Inferior parietal cortex (tissue), 1 donor: ENCODE data around the gene AARSD1.
"Not testable (repeated sequence)": the region's sequence is repeated elsewhere in the genome, so short reads cannot be mapped to it uniquely, and the experiment has no call there.

Experiments used
- DNase-seq: peaks from one replicate; pipeline ENCODE4 v3.0.0-alpha.2; 2016; ENCODE audit errors: extremely low spot score

Gene AARSD1

DNA sequence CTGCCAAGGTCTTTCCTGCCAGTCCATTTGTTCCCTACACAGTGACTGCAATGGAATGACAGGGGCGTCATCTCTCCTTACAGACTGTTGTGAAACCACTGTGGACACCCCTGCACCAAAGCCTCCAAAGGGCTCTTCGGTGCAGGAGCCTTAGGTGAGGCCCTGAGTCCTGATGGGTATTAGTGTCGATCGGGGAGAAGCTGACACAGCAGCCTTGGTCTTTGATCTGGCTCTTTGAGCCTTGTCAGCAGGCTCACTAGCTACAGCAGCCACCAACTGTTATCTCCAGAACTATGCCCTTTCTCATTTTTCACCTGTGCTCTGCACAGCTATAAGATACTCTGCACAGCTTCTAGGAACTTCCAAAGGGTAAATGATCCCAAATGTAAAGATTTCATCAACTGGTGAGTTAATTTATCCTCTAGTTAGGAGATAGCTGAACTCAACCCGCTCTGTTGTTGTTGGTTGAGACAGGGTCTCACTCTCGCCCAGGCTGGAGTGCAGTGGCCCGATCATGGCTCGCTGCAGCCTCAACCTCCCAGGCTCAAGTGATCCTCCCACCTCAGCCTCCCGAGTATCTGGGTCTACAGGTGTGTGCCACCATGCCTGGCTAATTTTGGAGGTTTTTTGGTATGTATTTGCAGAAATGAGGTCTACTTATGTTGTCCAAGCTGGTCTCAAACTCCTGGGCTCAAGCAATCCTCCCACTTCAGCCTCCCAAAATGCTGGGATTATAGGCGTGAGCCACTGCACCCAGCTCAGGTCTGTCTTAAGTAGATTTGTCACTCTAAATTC is 44.0 kb downstream of the AARSD1 start:
- DNase-seq: no peak

DNA sequence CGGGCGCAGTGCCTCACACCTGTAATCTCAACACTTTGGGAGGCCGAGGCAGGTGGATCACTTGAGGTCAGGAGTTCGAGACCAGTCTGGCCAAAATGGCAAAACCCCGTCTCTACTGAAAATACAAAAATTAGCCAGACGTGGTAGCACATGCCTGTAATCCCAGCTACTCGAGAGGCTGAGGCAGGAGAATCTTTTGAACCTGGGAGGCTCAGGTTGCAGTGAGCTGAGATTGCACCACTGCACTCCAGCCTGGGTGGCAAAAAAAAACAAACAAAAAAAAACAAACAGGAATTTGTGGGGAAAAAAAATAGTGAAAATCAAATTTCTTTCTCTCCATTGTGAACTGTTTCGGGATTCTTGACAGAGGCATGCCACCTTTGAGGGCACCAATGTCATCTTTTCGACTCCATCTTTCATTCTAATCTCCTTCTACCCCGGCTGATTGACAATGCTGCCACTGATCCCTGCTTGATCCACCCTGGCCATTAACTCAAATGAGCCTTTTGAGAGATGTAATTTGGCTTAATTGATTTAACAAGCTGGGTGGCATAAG is 44.7 kb downstream of the AARSD1 start:
- DNase-seq: not testable (repeated sequence)

DNA sequence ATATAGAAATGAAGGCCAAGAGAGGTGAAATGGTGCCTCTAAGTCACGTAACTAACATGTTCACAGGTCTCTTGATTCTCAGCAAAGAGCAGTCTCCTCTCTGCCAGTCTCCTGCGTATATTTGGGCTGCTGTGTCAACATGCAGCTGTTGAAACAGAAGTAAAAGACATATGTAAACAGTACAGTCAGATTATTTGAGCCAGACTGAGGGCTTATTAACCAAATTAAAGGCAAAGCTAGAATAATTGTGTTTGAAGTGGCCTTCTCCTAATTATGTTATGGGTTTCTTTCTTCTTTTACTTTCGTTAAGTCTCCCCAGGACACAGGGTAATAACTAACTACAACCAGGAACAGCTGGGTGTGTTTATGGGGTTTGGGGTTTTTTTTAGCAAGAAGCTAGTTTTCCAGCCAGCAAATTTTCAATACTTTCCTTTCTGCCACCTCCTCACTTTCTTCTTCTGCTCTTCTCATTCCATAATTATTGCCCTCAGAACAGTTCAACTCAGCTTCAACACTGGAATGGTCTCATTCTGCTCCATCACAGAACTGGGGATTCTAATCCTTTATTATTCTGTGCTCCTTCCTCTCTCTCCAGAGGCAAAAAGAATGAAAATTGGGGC is 45.2 kb downstream of the AARSD1 start:
- no peak for DNase-seq

DNA sequence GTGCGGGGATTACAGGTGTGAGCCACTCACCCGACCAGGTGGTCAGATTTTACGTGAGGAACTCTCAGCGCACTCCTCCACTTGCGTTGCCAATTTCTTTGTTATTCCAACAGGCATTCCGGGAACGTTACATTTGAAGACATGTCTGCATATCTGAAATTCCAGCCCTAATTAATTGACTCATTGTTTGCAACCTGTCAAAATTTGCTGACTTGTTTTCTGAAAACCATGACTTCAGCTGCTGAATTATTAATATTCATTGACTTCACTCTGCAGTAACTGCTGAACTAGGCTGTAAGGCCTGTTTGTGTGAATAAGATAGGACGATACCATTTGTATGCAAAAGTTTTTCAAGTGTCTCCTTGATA is 47.0 kb downstream of the AARSD1 start:
- DNase-seq: no peak

DNA sequence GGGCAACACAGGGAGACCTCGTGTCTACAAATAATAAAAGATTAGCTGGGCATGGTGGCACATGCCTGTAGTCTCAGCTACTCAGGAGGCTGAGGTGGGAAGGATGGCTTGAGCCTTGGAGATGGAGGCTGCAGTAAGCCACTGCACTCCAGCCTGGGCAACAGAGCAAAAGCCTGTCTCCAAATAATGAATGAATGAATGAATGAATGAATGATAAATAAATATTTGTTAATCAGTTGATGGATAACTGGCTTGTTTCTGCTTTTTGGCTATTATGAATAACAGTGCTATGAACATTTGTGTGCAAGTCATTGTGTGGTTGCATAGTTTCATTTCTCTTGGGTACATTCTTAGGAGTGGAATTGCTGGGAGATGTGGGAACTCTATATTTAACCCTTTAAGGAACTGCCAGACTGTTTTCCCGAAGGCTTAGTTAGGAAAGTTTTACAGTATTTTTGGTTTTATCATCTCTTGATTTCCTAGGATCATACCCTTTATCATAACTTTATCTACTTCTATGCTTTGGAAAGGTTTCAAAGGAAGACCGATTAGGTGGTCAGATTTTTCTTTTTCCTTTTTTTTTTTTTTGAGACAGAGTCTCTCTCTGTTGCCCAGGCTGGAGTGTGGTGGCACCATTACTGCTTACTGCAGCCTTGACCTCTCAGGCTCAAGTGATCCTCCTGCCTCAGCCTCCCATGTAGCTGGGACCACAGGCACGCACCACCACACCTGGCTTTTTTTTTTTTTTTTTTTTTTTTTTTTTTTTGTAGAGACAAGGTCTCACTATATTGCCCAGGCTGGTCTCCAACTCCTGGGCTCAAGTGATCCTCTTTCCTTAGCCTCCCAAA is 47.6 kb downstream of the AARSD1 start:
- DNase-seq: not testable (repeated sequence)

DNA sequence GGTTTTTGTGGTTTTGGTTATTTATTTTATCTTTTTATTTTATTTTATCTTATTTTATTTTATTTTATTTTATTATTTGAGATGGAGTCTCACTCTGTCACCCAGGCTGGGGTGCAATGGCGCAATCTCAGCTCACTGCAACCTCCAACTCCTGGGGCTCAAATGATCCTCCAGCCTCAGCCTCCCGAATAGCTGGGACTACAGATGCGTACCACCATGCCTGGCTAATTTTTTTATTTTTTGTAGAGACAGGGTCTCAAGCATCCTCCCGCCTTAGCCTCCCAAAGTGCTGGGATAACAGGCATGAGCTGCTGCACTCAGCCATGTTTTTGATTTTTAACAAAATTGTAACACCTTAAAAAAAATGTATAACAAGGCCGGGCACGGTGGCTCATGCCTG is 49.0 kb downstream of the AARSD1 start:
- DNase-seq: not testable (repeated sequence)

DNA sequence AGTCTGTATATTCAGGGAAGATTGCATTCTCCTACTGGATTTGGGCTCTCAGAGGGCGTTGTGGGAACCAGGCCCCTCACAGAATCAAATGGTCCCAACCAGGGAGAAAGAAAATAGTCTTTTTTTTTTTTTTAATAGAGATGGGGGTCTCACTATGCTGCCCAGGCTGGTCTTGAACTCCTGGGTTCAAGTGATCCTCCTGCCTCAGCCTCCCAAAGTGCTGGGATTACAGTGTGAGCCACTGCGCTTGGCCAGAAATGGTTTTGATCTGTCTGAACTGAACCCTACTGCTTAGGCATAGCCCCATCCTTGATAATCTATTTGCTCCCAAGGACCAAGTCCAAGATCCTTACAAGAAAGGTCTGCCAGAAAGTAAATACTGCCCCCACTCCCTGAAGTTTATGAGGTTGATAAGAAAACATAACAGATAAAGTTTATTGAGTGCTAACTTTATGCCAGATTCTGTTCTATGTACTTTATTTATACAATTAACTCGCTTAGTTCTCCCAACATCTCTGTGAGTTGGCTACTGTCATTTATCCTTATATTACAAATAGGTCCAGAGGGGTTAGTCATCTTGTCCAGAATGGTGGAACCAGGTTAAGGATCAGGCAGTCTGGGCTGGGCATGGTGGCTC is 50.2 kb downstream of the AARSD1 start:
- DNase-seq: no peak

DNA sequence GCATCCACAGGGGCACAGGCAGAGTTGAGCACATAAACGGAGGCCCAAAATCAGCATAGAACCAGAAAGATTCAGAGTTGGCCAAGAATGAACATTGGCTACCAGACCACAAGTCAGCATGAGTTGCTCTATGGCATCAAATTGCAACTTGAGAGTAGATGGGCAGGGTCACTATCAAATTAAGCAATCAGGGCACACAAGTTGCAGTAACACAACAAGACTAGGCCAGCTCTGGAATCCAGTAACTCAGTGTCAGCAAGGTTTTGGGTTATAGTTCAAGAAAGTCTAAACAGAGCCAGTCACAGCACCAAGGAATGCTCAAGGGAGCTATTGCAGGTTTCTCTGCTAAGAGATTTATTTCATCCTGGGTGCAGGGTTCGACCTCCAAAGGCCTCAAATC is 50.7 kb downstream of the AARSD1 start:
- DNase-seq: no peak

DNA sequence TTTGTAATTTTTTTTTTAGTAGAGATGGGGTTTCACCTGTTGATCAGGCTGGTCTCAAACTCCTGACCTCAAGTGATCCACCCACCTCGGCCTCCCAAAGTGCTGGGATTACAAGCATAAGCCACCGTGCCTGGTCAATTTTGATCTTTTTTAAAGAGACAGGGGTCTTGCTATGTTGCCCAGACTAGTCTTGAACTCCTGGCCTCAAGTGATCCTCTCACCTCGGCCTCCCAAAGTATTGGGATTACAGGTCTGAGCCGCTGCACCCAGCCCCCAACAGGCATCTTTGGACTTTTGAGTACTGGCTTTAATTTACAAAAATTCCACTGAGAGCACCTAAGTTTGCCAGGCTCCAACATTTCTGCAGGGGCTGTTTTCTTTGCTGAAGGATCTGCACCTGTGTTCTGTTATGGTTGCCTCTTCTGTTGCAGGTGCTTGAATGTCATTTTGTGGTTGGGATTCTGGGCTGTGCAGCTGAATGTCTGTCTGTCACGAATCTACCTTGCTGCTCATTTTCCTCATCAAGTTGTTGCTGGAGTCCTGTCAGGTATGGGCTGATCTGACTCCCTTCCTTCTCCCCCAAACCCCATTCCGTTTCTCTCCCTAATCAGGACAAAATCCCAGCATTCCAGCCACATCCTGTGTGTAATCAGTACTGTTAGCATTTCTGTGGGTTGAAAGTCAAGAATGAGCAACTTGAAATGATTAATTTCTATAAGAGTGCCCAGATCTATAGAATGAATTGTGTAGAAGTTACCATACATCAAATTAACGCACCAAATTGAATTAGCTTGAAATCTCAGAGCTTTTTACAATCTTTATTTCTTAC is 55.2 kb downstream of the AARSD1 start:
- no peak for DNase-seq

DNA sequence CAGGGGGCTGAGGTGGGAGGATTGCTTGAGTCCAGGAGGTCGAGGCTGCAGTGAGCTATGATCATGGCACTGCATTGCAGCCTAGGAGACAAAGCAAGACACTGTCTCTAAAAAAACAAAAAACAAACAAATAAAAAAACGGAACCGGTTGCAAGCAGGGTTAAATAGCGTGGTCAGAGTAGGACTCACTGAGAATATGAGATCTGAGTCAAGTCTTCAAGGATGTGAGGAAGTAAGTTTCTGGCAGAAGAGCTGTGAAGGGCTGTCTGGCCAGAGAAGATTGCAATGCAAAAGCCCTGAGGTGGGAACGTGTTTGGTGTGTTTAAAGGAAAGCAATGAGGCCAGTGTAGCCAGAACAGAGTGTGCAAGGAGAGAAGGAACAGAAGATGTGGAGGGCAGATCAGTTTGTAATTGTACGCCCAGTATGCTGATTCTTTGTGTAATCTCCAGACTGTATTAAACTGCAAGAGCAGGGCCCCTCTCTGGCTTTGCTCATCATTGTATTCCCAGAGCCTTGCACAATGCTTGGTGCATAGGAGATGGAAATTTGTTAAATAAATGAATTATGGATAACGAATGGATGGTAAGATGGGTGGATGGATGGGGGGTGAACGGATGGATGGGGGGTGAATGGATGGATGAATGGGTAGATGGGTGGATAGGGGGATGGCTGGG is 57.3 kb downstream of the AARSD1 start:
- DNase-seq: no peak

DNA sequence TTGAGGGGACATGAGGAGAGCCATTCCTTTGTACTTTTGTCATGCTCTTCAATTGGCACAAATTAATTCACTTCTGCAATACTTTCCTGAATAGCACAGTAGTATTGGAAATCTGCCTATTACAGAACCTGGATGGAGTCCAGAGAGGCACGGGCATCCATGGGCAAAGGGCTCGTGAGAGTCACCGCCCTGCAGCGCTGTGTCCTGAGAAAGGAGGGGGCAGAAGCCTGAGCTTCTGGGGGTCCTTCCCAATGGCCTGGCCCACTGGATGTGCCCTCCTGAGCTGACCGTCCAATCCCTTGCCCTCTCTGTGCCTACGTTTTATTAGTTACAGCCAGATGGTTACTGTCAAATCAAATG is 60.2 kb downstream of the AARSD1 start:
- no peak for DNase-seq

DNA sequence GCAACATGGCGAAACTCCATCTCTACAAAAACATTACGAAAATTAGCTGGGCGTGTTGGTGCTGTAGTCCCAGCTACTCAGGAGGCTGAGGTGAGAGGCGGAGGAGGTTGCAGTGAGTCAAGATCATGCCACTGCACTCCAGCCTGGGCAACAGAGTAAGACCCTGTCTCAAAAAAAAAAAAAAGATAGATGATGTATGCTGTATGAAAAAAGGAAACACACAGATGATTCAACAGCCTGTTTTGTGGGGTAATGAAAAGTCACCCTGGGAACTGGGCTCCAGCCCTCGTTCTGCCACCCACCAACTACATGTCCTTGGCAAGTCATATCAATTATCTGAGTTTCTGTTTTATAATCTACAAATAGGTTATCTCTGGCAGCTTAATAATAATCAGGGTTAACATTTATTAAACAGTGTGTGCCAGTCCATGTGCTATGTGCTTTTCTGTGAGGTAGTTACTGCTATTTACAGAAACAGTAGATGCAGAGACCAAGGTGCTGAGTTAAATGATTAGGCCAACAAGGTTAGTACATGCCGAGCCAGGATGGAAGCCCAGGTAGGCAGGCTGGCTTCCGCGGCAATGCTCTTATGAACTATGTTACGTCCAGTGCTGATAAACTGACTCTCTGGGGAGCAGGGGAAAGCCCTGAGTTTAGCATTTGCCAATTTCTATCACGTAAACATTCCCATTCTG is 62.6 kb downstream of the AARSD1 start:
- DNase-seq: no peak
